OCI-M1 (cell line): ENCODE results near the gene DEFB131B.
"Not testable (repeated sequence)": the region's sequence is repeated elsewhere in the genome, so short reads cannot be mapped to it uniquely, and the experiment has no call there.

ENCODE experiments used
- DNase-seq: peaks from one replicate; lab custom pipeline; 2025; lab: John Stamatoyannopoulos, UW

DEFB131B gene, protein sequence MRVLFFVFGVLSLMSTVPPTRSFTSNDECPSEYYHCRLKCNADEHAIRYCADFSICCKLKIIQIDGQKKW

DNA sequence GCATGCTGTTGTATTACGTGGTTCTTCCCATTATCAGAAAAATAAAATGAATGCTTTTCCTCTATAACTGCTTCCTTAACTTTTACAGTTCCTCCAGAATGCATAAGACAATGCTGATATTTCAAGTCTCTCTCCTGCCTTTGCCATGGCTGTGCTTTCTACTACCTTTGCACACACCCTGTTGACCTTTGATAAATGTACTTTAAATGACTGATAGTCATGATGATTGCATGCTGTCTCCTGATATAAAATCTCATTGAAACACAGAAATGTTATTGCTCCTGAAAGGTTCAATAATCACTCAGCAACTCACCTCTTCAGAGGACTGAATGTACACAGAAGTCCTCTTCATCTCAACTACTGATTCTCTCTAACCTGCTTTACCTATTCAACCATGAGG is at the start of gene DEFB131B:
DEFB131B (plus strand) TSS at position 395 of the 400 bp plus-strand sequence; CDS start at position 395, 0 bp downstream.
- not testable (repeated sequence) for DNase-seq

DNA sequence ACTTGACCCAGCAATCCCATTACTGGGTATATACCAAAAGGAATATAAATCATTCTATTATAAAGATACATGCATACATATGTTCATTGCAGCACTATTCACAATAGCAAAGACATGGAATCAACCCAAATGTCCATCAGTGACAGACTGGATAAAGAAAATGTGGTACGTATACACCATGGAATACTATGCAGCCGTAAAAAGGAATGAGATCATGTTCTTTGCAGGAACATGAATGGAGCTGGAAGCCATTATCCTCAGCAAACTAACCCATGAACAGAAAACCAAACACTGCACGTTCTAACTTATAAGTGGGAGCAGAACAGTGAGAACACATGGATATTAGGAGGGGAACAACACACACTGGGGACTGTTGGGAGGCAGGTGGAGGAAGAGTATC is 49.0 kb upstream of the DEFB131B start:
- DNase-seq = not testable (repeated sequence)

DNA sequence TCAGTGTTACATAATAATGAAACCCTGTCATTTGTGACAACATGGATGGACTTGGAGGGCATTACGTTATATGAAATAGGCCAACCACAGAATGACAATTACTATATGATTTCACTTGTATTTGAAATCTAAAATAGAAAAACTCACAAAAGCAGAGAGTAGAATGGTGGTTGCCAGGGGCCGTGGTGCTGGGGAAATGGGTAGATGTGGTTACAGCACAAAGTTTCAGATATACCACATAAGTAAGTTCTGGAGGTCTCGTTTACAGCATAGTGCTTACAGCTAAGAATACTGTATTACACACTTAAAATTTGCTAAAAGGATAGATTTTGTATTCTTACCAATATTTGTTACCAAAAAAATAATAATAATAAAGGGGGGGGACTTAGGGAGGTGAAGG is 48.6 kb upstream of the DEFB131B start:
- not testable (repeated sequence) for DNase-seq

DNA sequence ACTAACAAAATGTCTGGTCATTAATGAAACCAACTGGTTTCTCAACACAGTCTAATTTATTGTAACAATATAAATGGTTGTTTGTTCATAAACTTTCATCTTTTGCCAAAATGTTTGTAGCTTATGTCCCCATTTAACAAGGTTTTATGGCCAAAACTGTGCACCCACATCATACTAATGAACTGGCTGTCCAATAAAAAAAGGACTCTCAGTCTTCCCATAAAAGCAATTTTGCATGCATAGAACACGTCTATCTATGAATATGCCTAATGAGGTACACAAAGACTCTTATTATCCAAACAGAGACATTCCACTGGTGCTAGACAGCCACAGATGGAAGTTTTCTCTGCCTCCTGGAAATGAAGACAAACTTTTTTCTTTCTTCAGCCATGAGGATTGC is 45.4 kb upstream of the DEFB131B start, which contains the start of gene DEFB108B:
DEFB108B (plus strand) TSS at position 390 of the 400 bp plus-strand sequence; CDS start at position 390, 0 bp downstream.
- DNase-seq = not testable (repeated sequence)

DNA sequence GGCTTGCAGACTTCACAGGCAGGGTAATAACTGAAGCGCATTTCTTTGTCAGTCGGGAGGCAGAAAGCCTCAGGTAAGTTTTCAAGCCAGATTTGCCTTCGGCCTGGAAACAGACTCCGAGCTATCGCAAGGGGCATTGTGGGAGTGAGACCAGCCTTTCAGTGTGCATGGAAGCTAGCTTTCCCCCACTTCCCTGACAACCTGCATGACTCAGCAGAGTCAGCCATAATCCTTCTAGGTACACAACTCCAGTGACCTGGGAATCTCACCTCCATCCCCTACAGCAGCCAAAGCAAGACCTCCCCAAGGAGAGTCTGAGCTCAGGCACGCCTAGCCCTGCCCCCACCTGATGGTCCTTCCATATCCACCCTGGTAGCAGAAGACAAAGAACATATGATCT is 35.5 kb upstream of the DEFB131B start:
- DNase-seq = not testable (repeated sequence)

DNA sequence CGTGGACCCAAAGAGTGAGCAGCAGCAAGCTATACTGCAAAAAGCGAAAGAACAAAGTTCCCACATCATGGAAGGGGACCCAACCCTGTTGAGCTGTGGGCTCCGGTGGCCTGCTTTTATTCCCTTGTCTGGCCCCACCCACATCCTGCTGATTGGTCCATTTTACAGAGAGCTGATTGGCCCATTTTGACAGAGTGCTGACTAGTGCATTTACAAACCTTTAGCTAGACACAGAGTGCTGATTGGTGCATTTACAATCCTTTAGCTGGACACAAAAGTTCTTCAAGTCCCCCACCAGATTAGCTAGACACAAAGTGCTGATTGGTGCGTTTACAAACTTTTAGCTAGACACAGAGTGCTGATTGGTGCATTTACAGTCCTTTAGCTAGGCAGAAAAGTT is 34.9 kb upstream of the DEFB131B start:
- DNase-seq = not testable (repeated sequence)

DNA sequence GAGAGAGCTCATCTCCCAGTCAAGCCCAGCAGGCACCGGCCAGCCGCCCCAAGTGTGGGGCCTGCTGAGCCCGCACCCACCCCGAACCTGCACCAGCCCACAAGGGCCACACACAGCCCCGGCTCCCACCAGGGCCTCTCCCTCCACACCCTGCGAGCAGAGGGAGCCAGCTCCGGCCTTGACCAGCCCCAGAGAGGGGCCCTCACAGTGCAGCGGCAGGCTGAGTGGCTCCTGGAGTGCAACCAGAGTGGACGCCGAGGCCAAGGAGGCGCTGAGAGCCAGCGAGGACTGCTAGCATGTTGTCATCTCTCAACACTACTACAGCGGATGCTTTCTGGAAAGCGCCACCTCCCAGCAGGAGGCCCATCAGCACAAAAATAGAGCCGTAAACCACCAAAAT is 34.4 kb upstream of the DEFB131B start:
- DNase-seq = no peak

DNA sequence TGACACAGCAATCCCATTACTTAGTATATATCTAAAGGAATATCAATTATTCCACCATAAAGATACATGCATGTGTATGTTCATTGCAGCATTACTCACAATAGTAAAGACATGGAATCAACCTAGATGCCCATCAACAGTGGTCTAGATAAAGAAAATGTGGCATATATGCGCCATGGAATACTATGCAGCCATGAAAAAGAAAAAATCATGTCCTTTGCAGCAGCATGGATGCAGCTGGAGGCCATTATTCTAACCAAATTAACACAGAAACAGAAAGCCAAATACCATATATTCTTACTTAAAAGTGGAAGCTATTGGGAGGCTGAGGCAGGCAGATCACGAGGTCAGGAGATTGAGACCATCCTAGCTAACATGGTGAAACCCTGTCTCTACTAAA is 24.4 kb upstream of the DEFB131B start:
- DNase-seq = not testable (repeated sequence)

DNA sequence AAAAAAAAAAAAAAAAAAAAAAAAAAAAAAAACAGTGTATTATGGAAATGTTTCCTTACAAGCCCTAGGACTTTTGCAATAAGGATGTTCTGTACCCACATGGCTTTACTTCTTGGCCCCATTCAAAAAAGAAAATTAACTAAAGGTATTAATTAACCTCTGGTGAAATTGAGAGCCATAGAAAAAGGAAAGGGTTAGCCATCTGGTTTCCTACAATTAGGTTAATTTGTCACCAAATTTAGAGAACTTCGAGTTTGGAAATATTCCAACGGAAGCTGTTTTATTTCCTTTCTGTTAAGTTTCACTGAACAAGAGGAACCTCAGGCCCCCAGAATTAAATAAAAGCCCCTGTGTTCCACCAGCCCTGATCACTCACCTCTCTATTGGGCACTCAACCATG is 22.4 kb upstream of the DEFB131B start:
- not testable (repeated sequence) for DNase-seq

DNA sequence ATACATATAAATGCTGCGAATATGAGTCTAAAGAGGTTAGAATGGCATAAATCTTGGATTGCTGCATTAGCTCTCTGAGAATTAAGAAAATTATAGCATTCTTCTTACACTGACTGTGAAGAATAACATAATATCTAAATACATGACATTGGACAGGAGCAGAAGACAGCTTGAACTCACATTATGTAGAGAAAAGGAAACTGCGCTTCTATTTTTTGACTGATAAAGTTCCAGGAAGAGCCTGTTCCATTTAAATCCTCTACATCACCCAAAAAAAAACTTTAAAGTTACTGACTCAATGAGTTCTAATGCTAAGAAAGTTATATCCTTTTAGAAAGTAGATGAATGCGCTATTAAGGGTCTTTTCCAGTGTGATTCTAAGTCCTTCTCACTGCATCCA is 17.4 kb upstream of the DEFB131B start:
- peak; percentile 46 for DNase-seq

DNA sequence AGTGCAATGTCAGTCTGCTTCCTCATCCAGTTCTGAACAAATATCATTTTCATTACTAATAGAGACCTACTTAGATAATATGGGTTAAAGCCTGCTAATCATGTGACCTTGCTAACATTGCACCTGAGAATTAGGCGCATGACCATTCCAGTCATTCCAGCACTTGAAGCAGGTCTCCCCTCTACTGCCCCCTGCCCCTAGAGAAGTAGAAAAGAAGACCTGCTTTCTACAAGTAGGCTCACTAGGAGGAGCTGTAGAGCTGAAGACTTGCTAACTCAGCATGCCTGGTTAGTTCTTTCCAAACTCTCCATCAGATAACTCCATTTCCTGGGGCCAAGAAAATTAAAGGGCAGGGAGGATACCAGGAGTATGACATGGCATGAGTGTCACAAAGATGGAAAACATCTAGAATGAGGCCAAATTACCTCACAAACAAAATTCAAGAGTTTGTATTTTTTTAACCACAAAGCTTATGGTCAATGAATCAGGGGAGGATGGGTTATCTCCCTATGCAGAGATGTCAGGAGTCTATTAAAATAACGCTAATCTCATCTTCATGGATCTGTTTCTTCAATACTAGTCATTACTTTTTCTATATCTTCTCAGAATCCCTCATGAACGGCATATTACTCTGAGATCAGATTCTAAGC is 14.2 kb upstream of the DEFB131B start:
- DNase-seq = peak; percentile 98

DNA sequence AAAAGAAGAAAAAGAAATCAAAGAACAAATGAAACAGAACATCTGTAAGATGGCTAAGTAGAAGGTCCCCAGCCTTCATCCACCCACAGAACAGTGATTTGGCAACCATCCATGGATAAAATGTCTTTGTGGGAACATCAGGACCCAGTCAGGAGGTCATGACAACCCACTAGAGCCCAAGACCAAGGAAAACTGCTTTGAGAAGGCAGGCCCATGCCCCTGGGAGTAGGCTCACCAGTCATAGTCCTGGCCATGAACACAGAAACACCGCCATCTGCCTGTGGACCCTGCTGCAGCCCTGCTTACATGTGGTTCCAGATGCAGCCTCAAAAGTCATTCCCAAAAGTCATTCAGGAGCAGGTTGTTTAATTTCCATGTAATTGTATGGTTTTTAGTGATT is 11.0 kb upstream of the DEFB131B start:
- DNase-seq = peak; percentile 40

DNA sequence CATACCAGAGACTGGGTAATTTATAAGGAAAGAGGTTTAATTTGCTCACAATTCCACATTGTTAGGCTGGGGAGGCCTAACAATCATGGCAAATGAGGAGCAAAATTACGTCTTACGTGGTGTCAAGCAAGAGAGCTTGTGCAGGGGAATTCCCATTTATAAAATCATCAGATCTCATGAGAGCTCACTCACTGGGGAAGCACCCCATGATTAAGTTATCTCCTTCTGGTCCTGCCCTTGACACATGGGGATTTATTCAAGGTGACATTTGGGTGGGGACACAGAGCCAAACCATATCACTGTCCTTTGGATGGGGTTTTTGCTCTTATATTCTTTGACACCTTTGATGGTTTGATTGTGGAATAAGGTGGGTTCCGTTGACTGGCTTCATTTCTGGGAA is 8.3 kb upstream of the DEFB131B start:
- DNase-seq = not testable (repeated sequence)

DNA sequence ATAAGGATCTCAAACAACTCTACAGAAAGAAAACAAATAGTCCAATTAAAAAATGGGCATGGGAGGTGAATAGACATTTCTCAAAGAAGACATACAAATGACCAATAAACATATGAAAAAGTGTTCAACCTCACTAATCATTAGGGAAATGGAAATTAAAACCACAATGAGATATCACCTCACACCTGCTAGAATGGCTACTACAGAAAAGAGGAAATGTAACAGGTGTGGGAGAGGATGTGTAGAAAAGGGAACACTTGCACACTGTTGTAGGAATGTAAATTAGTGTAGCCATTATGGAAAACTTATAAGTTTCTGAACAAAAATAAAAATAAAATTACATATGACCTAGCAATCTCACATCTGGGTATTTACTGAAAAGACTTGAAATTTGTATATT is 7.6 kb upstream of the DEFB131B start:
- DNase-seq = not testable (repeated sequence)

DNA sequence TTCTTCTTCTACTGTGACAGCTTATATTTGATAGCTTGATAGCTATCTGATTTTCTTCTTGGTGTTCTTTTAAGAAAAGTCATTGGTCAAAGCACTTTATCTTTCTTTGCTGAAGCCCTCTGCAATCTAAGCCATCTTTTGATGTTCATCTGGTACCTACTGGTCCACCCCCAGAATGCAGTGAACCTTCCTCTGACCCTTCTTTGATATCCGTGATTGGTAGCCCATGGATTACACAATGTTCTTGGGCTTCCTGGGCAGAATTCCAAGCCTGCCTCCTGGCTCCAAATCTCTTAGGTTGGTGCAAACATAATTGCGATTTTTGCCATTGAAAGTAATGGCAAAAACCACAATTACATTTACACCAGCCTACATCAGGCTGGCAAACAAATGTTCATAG is 2.0 kb upstream of the DEFB131B start:
- not testable (repeated sequence) for DNase-seq

DNA sequence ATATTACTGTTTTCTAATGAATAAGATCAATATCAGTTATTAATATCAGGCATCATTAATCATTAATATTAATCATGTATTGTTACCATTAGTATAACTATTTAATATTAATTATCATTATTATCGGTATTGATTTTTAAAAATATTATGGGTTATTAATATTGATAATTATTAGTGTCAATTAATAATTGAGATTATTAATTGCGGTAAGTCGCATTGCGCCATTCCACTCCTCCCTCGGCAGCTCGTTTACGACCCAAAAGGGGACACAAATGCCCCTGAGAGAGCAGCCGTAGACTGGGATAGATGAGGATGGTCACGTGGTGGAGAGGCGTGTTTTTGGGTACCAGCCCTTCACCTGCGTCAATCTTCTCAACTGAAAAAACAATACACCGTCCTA is 7.6 kb downstream of the DEFB131B start:
- not testable (repeated sequence) for DNase-seq

DNA sequence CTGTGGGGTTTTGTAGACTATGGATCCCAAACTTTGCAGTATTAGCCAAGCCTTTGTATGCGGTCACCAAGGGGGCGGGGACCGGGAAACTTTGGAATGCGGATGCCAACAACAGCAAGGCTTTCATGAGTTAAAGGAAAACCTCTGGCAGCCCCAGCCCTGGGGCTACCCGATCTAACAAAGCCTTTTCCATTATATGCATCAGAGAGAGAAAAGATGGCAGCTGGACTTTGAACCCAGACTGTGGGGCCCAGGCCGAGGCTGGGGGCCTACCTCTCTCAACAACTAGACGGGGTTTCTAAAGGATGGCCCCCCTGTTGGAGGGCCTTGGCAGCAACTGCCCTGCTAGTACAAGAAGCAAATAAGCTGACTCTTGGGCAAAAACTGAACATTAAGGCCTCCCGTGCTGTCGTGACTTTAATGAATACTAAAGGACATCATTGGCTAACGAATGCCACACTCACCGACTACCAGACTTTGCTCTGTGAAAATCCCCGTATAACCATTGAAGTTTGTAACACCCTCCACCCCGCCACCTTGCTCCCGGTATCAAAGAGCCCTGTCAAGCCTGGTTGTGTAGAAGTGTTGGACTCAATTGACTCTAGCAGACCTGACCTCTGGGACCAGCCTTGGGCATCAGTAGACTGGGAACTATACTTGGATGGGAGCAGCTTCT is 10.2 kb downstream of the DEFB131B start:
- DNase-seq = not testable (repeated sequence)

DNA sequence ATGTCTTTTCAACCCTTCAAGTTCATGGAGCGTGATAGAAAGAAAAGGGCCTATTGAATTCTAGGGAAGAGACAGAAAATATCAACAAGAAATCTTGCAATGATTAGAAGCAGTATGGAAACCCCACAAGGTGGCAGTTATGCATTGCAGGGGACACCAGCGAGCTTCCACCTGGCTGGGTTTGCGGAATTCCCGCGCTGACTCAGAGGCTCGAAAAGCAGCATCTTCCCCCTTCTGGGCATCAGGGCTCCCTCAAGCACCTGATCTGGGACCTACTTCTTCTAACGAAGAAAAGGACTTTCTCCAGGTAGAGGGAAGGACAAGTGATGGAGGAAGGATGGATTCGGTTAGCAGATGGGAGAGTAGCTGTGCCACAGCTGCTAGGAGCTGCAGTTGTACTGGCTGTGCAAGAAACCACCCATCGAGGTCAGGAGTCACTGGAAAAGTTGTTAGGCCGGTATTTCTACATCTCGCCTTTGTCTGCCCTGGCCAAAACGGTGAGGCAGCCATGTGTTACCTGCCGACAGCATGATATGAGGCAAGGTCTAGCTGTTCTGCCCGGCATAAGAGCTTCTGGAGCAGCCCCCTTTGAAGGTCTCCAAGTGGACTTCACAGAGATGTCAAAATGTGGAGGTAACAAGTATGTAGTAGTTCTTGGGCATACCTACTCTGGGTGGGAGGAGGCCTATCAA is 11.1 kb downstream of the DEFB131B start:
- DNase-seq = not testable (repeated sequence)

DNA sequence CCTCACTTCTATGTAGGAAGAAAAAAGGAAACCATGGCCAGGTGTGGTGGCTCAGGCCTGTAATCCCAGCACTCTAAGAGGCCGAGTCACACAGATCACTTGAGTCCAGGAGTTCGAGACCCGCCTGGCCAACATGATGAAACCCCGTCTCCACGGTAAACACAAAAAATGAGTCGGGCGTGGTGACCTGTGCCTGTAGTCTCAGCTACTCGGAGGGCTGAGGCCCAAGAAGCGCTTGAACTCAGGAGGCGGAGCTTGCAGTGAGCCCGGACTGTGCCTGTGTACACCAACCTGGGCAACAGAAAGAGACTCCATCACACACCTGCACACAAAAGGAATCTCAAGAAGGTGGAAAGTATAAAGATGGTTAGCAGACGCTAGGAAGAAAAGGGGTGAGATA is 17.7 kb downstream of the DEFB131B start:
- DNase-seq = no peak

DNA sequence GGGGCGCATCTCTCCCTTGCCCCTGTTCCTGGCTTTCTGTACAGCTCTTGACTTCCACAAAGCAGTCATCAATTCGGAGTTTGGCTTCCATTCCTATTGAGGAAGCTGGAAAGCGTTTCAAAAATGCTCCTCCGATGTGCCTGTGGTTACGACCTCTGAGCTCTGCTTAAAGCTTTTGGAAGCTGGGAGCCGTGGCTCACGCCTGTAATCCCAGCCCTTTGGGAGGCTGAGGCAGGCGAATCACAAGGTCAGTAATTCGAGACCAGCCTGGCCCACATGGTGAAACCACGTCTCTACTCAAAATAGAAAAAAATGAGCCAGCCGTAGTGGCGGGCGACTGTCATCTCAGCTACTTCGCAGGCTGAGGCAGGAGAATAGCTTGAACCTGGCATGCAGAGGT is 22.9 kb downstream of the DEFB131B start:
- not testable (repeated sequence) for DNase-seq

DNA sequence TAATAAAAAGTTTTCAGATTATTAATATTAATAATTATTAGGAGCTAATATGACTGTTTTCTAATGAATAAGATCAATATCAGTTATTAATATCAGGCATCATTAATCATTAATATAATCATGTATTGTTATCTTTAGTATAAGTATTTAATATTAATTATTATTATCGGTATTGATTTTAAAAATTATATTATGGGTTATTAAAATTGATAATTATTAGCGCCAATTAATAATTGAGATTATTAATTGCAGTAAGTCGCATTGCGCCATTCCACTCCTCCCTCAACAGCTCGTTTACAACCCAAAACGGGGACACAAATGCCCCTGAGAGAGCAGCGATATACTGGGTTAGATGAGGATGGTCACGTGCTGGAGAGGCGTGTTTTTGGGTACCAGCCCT is 30.0 kb downstream of the DEFB131B start:
- no peak for DNase-seq

DNA sequence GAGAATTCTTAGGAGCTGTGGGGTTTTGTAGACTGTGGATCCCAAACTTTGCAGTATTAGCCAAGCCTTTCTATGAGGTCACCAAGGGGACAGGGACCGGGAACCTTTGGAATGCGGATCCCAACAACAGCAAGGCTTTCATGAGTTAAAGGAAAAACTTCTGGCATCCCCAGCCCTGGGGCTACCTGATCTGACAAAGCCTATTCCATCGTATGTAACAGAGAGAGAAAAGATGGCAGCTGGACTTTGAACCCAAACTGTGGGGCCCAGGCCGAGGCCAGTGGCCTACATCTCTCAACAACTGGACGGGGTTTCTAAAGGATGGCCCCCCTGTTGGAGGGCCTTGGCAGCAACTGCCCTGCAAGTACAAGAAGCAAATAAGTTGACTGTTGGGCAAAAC is 32.5 kb downstream of the DEFB131B start:
- not testable (repeated sequence) for DNase-seq
